Fibroblast of skin of right quadriceps (primary cell): ENCODE results near the gene MTX3.

Experiments used
- DNase-seq: peaks from one replicate; pipeline ENCODE4 v3.0.0-alpha.2; 2013

Gene MTX3

DNA sequence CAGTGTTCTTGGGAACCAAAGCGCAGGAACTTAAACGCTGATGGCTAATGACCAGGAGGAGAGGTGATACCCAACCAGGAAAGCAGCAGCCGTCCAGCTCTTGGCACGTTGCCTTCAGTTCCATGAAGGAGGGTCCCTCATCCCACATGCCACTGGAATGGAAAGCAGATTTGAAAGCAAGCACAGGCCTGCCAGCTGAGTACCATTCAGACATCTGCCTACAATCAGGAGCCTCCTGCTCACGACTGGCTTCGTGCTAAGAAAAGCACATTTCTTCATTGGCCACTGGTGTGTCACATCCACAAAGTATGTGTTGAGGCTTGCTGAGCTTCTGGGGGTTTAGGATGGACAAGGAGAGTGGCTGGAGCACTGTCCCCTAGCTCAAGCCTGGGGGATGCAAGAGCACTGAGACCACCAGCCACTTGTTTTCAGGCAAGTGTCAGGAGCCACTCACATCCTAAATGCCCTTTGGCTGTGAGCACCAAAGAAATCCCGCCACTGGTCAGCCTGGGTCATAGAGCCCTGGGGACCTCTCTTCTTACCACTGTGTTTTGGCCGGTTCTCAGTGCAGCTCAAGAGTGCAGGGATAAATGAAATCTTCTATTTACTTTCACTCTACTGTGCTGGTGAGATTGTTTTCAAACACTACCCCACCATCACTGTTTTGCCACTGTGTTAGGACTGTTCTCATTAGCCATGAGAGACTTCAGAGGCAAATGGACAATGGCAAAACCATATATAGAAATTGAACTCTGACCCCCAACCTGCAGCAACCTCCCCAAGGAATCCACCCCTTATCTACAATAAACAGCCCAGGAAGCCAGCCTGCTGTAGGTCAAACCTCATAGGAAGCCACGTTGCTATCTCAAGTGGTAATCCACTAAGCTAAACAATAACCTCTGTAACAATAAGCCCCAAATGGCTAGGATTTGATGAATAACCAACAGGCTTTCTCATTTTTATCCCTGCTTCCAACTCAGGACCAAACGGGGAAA is 58.3 kb downstream of the MTX3 start:
- peak; percentile 35 for DNase-seq

DNA sequence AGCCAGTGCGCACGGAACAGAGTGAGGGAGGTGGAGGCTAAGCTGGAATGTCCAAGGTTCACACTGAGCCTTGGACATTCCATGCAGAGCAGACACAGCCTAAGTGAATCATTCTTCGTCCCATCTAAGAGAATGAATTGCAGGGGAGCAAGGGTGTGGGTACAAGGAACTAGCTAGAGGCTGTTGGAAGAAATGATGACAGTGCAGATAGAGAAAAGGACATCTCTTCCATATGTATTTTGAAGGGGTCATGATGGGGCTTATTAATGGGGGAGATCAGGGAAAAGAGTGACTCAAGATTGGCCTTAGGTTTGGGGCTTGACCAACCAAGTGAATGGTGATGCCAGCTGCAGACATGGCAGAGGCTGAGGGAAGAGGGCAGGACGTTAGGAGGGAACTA is 59.2 kb downstream of the MTX3 start:
- no peak for DNase-seq

DNA sequence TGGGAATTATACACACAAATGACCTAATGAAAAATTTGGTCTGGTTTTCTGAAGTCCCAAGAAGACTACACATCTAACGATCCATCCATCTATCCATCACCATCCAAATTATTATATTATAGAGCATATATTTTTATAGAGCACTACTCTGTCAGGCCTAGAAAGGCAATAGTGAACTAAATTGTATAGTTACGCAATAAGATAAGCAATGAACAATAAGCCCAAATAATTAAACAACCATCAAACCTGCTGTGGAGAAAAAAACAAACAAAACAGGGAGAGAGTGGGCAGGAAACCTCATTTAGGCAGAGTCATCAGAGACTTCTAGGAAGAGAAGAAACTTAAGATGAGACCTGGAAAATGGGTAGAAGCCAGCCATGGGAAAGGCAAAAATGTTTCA is 59.7 kb downstream of the MTX3 start:
- no peak for DNase-seq

DNA sequence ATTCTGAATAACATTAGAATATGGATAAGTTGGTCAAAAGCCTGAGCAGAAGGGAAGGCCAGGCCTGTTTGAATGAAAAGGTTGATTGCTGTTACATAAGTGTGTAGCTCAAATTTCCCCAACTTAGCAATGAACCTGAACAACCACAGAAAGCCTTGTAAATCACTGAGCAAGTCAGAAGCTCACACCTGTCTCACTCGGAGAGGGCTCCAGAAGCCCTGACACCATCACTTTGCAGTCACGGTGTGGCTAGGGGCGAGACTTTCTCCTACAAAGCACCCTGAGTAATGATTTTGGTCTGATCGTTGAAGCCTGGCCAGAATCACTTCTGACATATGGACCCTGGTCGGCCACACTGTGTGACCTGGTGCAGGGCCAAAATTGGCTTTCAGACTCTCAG is 62.0 kb downstream of the MTX3 start:
- DNase-seq, result no peak
